MCF 10A (cell line): ENCODE data around the gene GJE1. TPM values are rescaled to one million over a fixed set of nuclear protein-coding genes. Genes with fewer than 3 reads are reported as not detected.
"Not testable (repeated sequence)": the region's sequence is repeated elsewhere in the genome, so short reads cannot be mapped to it uniquely, and the experiment has no call there.

ENCODE experiments used
- BruUV-seq: library from RNA; stranded (reverse); fragments of 400-500 nt; replicated peaks from 2 replicates; lab custom pipeline; 2021; lab: Mats Ljungman, UMichigan
- CTCF ChIA-PET: fragments of 300-600 bp; sonication (Branson Sonifier 250); formaldehyde crosslinking; extraction: SDS; loops from one replicate; lab custom pipeline; 2021; ENCODE audit warnings: antibody characterized with exemption, inconsistent platforms; lab: Yijun Ruan, JAX
- POLR2A ChIA-PET: fragments of 300-600, 350-650 bp; sonication (Branson Sonifier 250); formaldehyde crosslinking; extraction: SDS; loops from one replicate; lab custom pipeline; 2020; ENCODE audit warnings: antibody characterized with exemption, inconsistent platforms; lab: Yijun Ruan, JAX
- DNase-seq: peaks from one replicate; pipeline ENCODE4 v3.0.0-alpha.2; 2018; ENCODE audit not compliant: unreplicated experiment
- H3K27ac Mint-ChIP-seq: one replicate; pipeline ENCODE4 v1.8.0; 2022; ENCODE audit warnings: mild to moderate bottlenecking, low read depth, mixed read lengths; ENCODE audit not compliant: unreplicated experiment
- H3K27me3 Mint-ChIP-seq: one replicate; pipeline ENCODE4 v1.8.0; 2022; ENCODE audit warnings: mixed read lengths; ENCODE audit not compliant: insufficient read depth, unreplicated experiment
- H3K36me3 Mint-ChIP-seq: one replicate; pipeline ENCODE4 v1.8.0; 2022; ENCODE audit warnings: mild to moderate bottlenecking, moderate library complexity, mixed read lengths; ENCODE audit not compliant: insufficient read depth, unreplicated experiment
- H3K4me1 Mint-ChIP-seq: one replicate; pipeline ENCODE4 v1.8.0; 2022; ENCODE audit warnings: mixed read lengths; ENCODE audit not compliant: insufficient read depth, unreplicated experiment
- H3K4me3 Mint-ChIP-seq: one replicate; pipeline ENCODE4 v1.8.0; 2022; ENCODE audit warnings: mild to moderate bottlenecking, moderate library complexity, mixed read lengths; ENCODE audit not compliant: unreplicated experiment
- H3K9me3 Mint-ChIP-seq: one replicate; pipeline ENCODE4 v1.8.0; 2022; ENCODE audit warnings: mixed read lengths; ENCODE audit not compliant: unreplicated experiment
- CTCF ChIP-seq: fragments of 200-600 bp; IDR thresholded peaks from one replicate; pipeline ENCODE4 v1.8.0; 2022; ENCODE audit warnings: antibody characterized with exemption, mild to moderate bottlenecking; ENCODE audit not compliant: unreplicated experiment
- intact Hi-C: fragments of 100-400 bp; cut with micrococcal nuclease; formaldehyde crosslinking; loops from 2 replicates; pipeline ENCODE4 v1.14.1; 2022
- total RNA-seq: library from RNA; stranded (reverse); gene quantifications from 2 replicates; pipeline ENCODE4 v1.2.3, GENCODE V29; 2022

GJE1 gene
- total RNA-seq, 1 experiment from 2014 or later = not detected

DNA sequence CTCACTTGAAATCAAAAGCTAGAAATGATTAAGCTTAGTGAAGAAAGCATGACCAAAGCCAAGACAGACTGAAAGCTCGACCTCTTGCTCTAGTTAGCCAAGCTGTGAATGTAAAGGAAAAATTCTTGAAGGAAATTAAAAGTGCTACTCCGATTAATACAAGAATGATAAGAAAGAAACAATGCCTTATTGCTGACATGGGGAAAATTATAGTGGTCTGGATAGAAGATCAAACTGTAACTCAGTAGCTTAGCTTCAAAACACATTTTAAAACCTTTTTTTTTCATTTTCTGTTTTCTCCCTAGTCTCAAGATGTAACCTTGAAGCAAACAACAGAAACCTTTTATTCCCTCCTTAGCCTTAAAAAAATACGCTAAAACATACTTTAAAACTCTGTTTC lies 11.4 kb upstream of the GJE1 start:
- no peaks in the 10 kb centered on the region for H3K36me3 Mint-ChIP-seq
- H3K27ac Mint-ChIP-seq = no peak overlapping the region
- no peak for DNase-seq
- no peaks in the 10 kb centered on the region for H3K4me1 Mint-ChIP-seq
- no peak overlapping the region for H3K4me3 Mint-ChIP-seq
- POLR2A ChIA-PET = interaction anchor here (0.6 kb wide), 1 partner anchor 66 kb away, joined by 3 read pairs; no protein-coding TSS in a partner anchor
- no TSS peak for BruUV-seq
- intact Hi-C loops = no loop called here
- H3K9me3 Mint-ChIP-seq = no peaks in the 10 kb centered on the region
- H3K27me3 Mint-ChIP-seq = peaks cover 10% of the 10 kb centered on the region
- CTCF ChIA-PET = interaction anchor here (0.6 to 1.5 kb wide), 4 partner anchors 10 to 321 kb away, joined by 3 to 5 read pairs (median 4); no protein-coding TSS in a partner anchor
- TF ChIP-seq CTCF = no peak

- no peaks in the 10 kb centered on the region for H3K9me3 Mint-ChIP-seq
- intact Hi-C loops = no loop called here
- no peak overlapping the region for H3K27ac Mint-ChIP-seq
- no peak for DNase-seq
- TF ChIP-seq CTCF = no peak
- no peaks in the 10 kb centered on the region for H3K36me3 Mint-ChIP-seq
- no peaks in the 10 kb centered on the region for H3K4me1 Mint-ChIP-seq
- peaks cover 29% of the 10 kb centered on the region for H3K27me3 Mint-ChIP-seq
- ChIA-PET CTCF (interaction anchor here (0.7 to 1.2 kb wide), 3 partner anchors 13 to 20 kb away, joined by 3 to 4 read pairs (median 3); no protein-coding TSS in a partner anchor), POLR2A (no interaction called here)
- BruUV-seq = no TSS peak
- H3K4me3 Mint-ChIP-seq = no peak overlapping the region
These were observed 1.9 kb upstream of the GJE1 start for GRCh38 chr6:142130814-142131213.

GRCh38 chr6:142138876-142139275 lies 6.2 kb downstream of the GJE1 start:
- Mint-ChIP-seq H3K4me3 (no peak overlapping the region), H3K36me3 (no peaks in the 10 kb centered on the region), H3K4me1 (no peaks in the 10 kb centered on the region), H3K27ac (no peak overlapping the region), H3K27me3 (no peaks in the 10 kb centered on the region), H3K9me3 (no peaks in the 10 kb centered on the region)
- no peak for TF ChIP-seq CTCF
- intact Hi-C loops = no loop called here
- no peak for DNase-seq
- POLR2A ChIA-PET = interaction anchor here (0.7 to 1.3 kb wide), 2 partner anchors 8 to 147 kb away, joined by 3 read pairs; partner anchors contain the start of genes NMBR and VTA1
- CTCF ChIA-PET = interaction anchor here (2.2 kb wide), 1 partner anchor 162 kb away, joined by 6 read pairs; no protein-coding TSS in a partner anchor
- BruUV-seq = no TSS peak

DNA sequence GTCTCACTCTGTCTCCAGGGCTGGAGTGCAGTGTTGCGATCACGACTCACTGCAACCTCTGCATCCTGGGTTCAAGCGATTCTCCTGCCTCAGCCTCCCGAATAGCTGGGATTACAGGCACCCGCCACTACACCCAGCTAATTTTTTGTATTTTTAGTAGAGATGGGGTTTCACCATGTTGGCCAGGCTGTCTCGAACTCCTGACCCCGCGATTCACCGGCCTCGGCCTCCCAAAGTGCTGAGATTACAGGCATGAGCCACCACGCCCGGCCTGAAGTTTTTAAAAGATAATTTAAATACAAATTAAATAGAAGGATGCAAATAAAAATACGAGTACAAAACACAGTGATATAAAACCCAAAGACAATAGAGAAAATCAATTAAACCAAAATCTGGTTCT lies 8.8 kb downstream of the GJE1 start:
- H3K36me3 Mint-ChIP-seq, POLR2A ChIA-PET, H3K27ac Mint-ChIP-seq, H3K4me3 Mint-ChIP-seq, H3K4me1 Mint-ChIP-seq, H3K9me3 Mint-ChIP-seq, intact Hi-C loops, DNase-seq, H3K27me3 Mint-ChIP-seq, BruUV-seq, CTCF ChIA-PET: not testable (repeated sequence)
